Measurements from ENCODE around the gene SPR. TPM values are rescaled to one million over a fixed set of nuclear protein-coding genes. Genes with fewer than 3 reads are reported as not detected.

Gene SPR
- total and polyA plus RNA-seq, 2 of the 13 experiments (the other 11 are each of a cell fraction or from before 2014, with no cell fraction given): 34.0 to 96.0 TPM

DNA sequence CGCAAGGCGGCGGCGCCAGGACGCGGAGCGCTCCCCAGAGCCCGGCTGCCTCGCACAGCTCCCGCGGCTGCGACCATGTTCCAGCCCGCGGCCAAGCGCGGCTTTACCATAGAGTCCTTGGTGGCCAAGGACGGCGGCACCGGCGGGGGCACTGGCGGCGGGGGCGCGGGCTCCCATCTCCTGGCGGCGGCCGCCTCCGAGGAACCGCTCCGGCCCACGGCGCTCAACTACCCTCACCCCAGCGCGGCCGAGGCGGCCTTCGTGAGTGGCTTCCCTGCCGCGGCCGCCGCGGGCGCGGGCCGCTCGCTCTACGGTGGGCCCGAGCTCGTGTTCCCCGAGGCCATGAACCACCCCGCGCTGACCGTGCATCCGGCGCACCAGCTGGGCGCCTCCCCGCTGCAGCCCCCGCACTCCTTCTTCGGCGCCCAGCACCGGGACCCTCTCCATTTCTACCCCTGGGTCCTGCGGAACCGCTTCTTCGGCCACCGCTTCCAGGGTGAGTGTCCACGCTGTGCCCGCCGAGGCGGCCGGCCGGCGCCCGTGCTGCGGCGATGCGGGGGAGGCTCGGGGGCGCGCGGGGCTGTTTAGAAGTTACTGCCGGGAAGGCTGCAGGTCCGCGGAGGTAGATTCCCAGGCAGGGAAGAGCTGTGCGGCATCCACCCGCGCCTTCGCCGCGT, 30.8 kb downstream of the SPR start (continued):
- TF ChIP-seq, protein P1, sequence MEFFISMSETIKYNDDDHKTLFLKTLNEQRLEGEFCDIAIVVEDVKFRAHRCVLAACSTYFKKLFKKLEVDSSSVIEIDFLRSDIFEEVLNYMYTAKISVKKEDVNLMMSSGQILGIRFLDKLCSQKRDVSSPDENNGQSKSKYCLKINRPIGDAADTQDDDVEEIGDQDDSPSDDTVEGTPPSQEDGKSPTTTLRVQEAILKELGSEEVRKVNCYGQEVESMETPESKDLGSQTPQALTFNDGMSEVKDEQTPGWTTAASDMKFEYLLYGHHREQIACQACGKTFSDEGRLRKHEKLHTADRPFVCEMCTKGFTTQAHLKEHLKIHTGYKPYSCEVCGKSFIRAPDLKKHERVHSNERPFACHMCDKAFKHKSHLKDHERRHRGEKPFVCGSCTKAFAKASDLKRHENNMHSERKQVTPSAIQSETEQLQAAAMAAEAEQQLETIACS (CRISPR knock-in tag; IDR thresholded peaks at IDR 0.05): 0 out of 2 replicates have a peak, but pooled peaks have one; percentile 54
- TF ChIP-seq ZNF841 (CRISPR knock-in tag; IDR thresholded peaks at IDR 0.05; ENCODE audit: borderline replicate concordance) (no peak), HES4 (CRISPR knock-in tag; IDR thresholded peaks at IDR 0.05; ENCODE audit: borderline replicate concordance) (0 out of 2 replicates have a peak, but pooled peaks have one; percentile 15), ZBTB2 (CRISPR knock-in tag; IDR thresholded peaks at IDR 0.05; ENCODE audit: low read depth) (no peak; the same call in 1 of the 2 replicates), ARNT2 (CRISPR knock-in tag; IDR thresholded peaks at IDR 0.05; ENCODE audit: low read depth) (0 out of 2 replicates have a peak, but pooled peaks have one; percentile 21), ZNF446 (CRISPR knock-in tag; IDR thresholded peaks at IDR 0.05) (peak; percentile 53; the same call in 1 of the 2 replicates), ZSCAN29 (CRISPR knock-in tag; conservative IDR thresholded peaks at IDR 0.05) (0 out of 2 replicates have a peak, but pooled peaks have one; percentile 34), CHCHD3 (CRISPR knock-in tag; IDR thresholded peaks at IDR 0.05) (0 out of 2 replicates have a peak, but pooled peaks have one; percentile 51), ZMAT3 (CRISPR knock-in tag; conservative IDR thresholded peaks at IDR 0.05) (no peak), KIAA2018 (CRISPR knock-in tag; IDR thresholded peaks at IDR 0.05; ENCODE audit: borderline replicate concordance) (no peak), ZNF547 (CRISPR knock-in tag; IDR thresholded peaks at IDR 0.05) (peak; percentile 8; the same call in 1 of the 2 replicates), GABPB1 (CRISPR knock-in tag; IDR thresholded peaks at IDR 0.05) (peak; percentile 36; the same call in 1 of the 2 replicates), KDM5B (CRISPR knock-in tag; IDR thresholded peaks at IDR 0.05; ENCODE audit: borderline replicate concordance) (peak; percentile 5; the same call in 1 of the 2 replicates), ZNF121 (CRISPR knock-in tag; IDR thresholded peaks at IDR 0.05) (0 out of 2 replicates have a peak, but pooled peaks have one; percentile 6)
- TF ChIP-seq, protein P2, sequence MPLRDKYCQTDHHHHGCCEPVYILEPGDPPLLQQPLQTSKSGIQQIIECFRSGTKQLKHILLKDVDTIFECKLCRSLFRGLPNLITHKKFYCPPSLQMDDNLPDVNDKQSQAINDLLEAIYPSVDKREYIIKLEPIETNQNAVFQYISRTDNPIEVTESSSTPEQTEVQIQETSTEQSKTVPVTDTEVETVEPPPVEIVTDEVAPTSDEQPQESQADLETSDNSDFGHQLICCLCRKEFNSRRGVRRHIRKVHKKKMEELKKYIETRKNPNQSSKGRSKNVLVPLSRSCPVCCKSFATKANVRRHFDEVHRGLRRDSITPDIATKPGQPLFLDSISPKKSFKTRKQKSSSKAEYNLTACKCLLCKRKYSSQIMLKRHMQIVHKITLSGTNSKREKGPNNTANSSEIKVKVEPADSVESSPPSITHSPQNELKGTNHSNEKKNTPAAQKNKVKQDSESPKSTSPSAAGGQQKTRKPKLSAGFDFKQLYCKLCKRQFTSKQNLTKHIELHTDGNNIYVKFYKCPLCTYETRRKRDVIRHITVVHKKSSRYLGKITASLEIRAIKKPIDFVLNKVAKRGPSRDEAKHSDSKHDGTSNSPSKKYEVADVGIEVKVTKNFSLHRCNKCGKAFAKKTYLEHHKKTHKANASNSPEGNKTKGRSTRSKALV (CRISPR knock-in tag; IDR thresholded peaks at IDR 0.05): peak; percentile 97
